Thyroid gland (tissue), 4 donors: ENCODE data around the gene ATP5PB. TPM values are rescaled to one million over a fixed set of nuclear protein-coding genes. Genes with fewer than 3 reads are reported as not detected.

ENCODE experiments used
- DNase-seq, 2 donors: peaks; one replicate each; pipeline ENCODE4 v3.0.0-alpha.2; 2019
- H3K27ac ChIP-seq, 3 donors: fragments of 200-600 bp; sonication (generic); 1 replicate in 2 of 3; 2 replicates in 1 of 3; pipeline ENCODE4 v1.5.1; 2016 to 2019; ENCODE audit warnings: mild to moderate bottlenecking in 1 of 3, moderate library complexity in 1 of 3
- H3K27me3 ChIP-seq: fragments of 200-600 bp; sonication (generic); one replicate; pipeline ENCODE4 v1.5.1; 2019
- H3K36me3 ChIP-seq, 2 donors: fragments of 200-600 bp; sonication (generic); one replicate each; pipeline ENCODE4 v1.5.1; 2016 to 2019
- H3K4me1 ChIP-seq, 2 donors: fragments of 200-600 bp; sonication (generic); one replicate each; pipeline ENCODE4 v1.5.1; 2017 to 2019
- H3K4me3 ChIP-seq, 3 donors: fragments of 200-600 bp; sonication (generic); replicated peaks in 1 of 3; 1 replicate in 2 of 3; 2 replicates in 1 of 3; pipeline ENCODE4 v1.5.1; 2016; ENCODE audit warnings: mild to moderate bottlenecking in 1 of 3
- H3K9me3 ChIP-seq: fragments of 200-600 bp; sonication (generic); one replicate; pipeline ENCODE4 v1.5.1; 2017
- CTCF ChIP-seq, 6 experiments: fragments of 200-600 bp in 3 of 6; fragments of 450-650 bp in 3 of 6; sonication (generic) in 3 of 6; IDR thresholded peaks; one replicate each; pipeline ENCODE4 v1.5.1; 2016 to 2019; ENCODE audit warnings: antibody characterized with exemption in 6 of 6, mild to moderate bottlenecking in 2 of 6, inconsistent platforms in 1 of 6, moderate library complexity in 1 of 6
- POLR2A ChIP-seq, 2 donors: fragments of 450-650 bp; IDR thresholded peaks; one replicate each; pipeline ENCODE4 v1.6.1; 2017; ENCODE audit warnings: antibody characterized with exemption in 2 of 2, mild to moderate bottlenecking in 2 of 2, moderate library complexity in 1 of 2
- WGBS, 2 donors: methylation state at CpG; one replicate each; pipeline ENCODE4 v1.1.5; 2017; 5-methylcytosine and 5-hydroxymethylcytosine counted together
- intact Hi-C: fragments of 100-400 bp; cut with DNase I; formaldehyde crosslinking; loops from one replicate; pipeline ENCODE4 v1.15.1; 2023
- total RNA-seq, 4 donors: library from RNA; depleted of rRNA; stranded (reverse); fragments of >200 nt; gene quantifications; one replicate each; pipeline ENCODE4 v1.2.3, GENCODE V29; 2016

Gene ATP5PB
- total RNA-seq, 4 donors from 2014 or later, result 128 to 252 (median 193) TPM

GRCh38 chr1:111490220-111490619 lies 41.0 kb downstream of the ATP5PB start:
- Histone ChIP-seq H3K27me3 (no peaks in the 10 kb centered on the region), H3K27ac (no peak overlapping the region), H3K4me3 (no peak overlapping the region), H3K4me1 (no peaks in the 10 kb centered on the region), H3K36me3 (no peaks in the 10 kb centered on the region), H3K9me3 (no peaks in the 10 kb centered on the region)
- intact Hi-C loops, result no loop called here
- 90 to 91% methylated on average over 4 of the region's 4 CpGs for WGBS, 2 donors
- no peak for DNase-seq
- TF ChIP-seq CTCF (IDR thresholded peaks at IDR 0.05), result no peak
- TF ChIP-seq POLR2A (IDR thresholded peaks at IDR 0.05), result no peak

GRCh38 chr1:111491070-111491469 lies 41.8 kb downstream of the ATP5PB start:
- no peaks in the 10 kb centered on the region for H3K4me1 ChIP-seq
- WGBS, 2 donors, result 77 to 82% methylated on average over 6 to 7 of the region's 7 CpGs
- intact Hi-C loops, result no loop called here
- H3K4me3 ChIP-seq, result no peak overlapping the region
- H3K9me3 ChIP-seq, result no peaks in the 10 kb centered on the region
- TF ChIP-seq POLR2A (IDR thresholded peaks at IDR 0.05) (no peak), CTCF (IDR thresholded peaks at IDR 0.05) (no peak)
- no peak overlapping the region for H3K27ac ChIP-seq
- no peaks in the 10 kb centered on the region for H3K27me3 ChIP-seq
- no peaks in the 10 kb centered on the region for H3K36me3 ChIP-seq
- DNase-seq, result no peak

GRCh38 chr1:111496398-111496797 lies 47.1 kb downstream of the ATP5PB start:
- Histone ChIP-seq H3K27ac (no peak overlapping the region), H3K4me3 (no peak overlapping the region), H3K4me1 (no peaks in the 10 kb centered on the region), H3K36me3 (no peaks in the 10 kb centered on the region), H3K27me3 (no peaks in the 10 kb centered on the region), H3K9me3 (no peaks in the 10 kb centered on the region)
- intact Hi-C loops, result no loop called here
- TF ChIP-seq CTCF (IDR thresholded peaks at IDR 0.05) (no peak), POLR2A (IDR thresholded peaks at IDR 0.05) (no peak)
- 81 to 86% methylated on average over 4 of the region's 4 CpGs for WGBS, 2 donors
- DNase-seq, result no peak

- H3K27ac ChIP-seq, result no peak overlapping the region
- intact Hi-C loops, result no loop called here
- H3K9me3 ChIP-seq, result no peaks in the 10 kb centered on the region
- no peak overlapping the region for H3K4me3 ChIP-seq
- TF ChIP-seq POLR2A (IDR thresholded peaks at IDR 0.05) (no peak), CTCF (IDR thresholded peaks at IDR 0.05) (no peak)
- no peak for DNase-seq
- no peaks in the 10 kb centered on the region for H3K27me3 ChIP-seq
- no peaks in the 10 kb centered on the region for H3K36me3 ChIP-seq
- 77 to 84% methylated on average over 5 of the region's 5 CpGs for WGBS, 2 donors
- no peaks in the 10 kb centered on the region for H3K4me1 ChIP-seq
Observed at GRCh38 chr1:111497592-111497991, 48.3 kb downstream of the ATP5PB start.

GRCh38 chr1:111499026-111499785 lies 49.9 kb downstream of the ATP5PB start:
- Histone ChIP-seq H3K9me3 (no peaks in the 10 kb centered on the region), H3K4me1 (no peaks in the 10 kb centered on the region), H3K4me3 (no peak overlapping the region), H3K27me3 (no peaks in the 10 kb centered on the region), H3K27ac (no peak overlapping the region), H3K36me3 (no peaks in the 10 kb centered on the region)
- 93 to 95% methylated on average over 5 of the region's 5 CpGs for WGBS, 2 donors
- TF ChIP-seq CTCF (IDR thresholded peaks at IDR 0.05) (no peak), POLR2A (IDR thresholded peaks at IDR 0.05) (no peak)
- intact Hi-C loops, result no loop called here
- DNase-seq, result no peak
